GM18867 (cell line): Measurements from ENCODE around the gene FOXP1.

Experiments
- ATAC-seq: cut with Tn5 transposase; IDR thresholded peaks from one replicate; pipeline ENCODE4 v1.9.1; 2021; ENCODE audit warnings: mild to moderate bottlenecking, moderate library complexity; ENCODE audit not compliant: unreplicated experiment

Gene FOXP1

DNA sequence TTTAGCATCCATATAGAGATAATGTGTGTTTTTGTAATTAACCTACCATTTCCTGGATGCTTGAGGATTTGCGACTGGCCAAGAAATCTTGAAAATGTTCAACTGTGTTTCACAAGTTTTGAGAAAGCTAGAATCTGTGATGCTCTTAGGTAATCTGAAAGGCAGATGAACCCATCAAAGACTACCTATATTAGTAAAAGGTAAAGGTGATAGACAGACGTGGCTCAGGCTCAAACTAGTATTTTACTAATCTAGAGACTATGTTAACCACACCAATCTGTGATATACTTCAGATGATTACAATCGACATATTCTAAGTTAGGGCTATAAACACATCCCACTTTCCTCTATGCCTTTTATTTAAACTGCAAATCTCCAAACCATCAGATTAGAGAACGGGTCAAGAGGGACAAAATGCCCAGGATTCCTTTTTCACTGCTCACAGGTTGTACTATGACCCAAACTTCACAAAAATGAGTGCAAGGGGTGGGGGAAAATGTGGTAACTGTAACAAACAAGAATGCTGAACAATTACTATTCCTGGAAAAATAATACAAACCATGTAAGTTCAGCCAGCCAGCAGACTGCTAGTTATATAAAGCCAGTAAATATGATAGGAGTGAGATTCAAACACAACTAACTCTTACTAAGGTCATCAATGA, 295.1 kb downstream of the FOXP1 start:
- no peak for ATAC-seq

DNA sequence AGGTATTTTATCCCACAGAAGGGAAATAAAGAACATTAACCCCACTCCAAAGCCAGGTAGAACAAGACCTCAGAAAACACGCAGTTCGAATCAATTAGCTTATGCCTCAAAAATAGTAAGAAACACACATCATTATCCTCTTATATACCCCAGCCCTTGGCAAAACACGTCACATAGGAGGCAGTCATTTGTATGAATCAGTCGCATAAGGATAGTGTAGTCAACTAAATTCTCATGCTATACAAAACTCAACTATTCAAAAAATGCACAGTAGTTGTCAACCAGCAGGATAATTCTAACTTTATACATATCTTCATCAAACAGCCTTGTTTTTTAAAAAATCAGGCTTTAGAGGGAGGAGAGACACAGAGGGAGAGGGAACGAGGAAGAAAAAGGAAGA, 298.4 kb downstream of the FOXP1 start:
- ATAC-seq: no peak

DNA sequence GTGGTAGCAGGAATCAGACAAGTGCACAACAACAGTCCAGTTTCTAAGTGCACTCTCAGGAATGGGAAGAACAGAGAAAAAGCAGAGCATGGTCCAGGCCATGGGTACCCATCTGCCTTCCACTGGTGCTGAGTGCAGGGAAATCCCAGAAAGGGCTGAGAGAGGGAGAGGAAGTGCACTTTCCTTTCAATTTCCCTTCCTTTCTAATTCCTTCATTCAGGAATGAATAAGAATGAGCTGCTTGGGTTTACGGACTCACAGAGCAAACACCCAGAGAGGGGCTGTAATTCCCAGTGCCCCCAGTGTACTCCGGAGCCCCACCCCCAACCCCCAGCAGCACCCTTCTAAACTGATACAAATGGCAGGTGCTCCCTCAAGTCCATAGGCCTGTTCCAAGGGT, 300.6 kb downstream of the FOXP1 start:
- ATAC-seq: no peak

DNA sequence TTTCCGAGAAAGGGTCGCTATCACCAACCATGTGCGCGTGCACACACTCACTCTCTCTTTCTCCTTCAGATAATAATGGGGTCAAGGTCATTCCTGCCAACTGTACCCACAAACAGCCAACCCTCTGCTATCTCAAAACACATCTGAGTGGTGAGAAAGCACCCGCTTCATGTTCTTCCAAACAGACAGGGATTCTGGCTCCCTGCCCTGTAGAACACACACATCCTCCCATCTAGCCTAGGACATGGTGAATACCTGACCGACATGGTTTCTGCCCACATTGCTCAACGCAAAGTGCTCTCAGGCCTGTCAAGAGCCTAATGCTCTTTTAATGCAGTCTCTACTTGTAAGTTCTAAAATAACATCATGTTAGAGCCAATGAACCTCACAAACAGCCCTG, 302.2 kb downstream of the FOXP1 start:
- ATAC-seq: no peak

DNA sequence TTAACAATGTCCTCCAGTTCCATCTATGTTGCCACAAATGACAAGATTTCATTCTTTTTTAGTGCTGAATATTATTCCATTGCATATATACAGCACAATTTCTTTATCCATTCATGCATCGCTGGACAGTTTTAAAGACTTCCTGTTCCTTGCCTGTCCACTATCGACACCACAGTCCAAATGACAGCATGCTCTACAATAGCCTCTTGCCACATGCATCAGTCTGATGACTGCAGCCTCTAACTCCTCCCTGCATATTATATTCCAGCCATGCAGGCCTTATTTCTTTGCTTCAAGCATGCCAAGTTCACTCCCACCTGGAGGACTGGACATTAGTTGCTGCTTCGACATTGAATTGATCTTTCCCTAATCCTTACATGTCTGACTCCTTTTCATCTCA, 306.2 kb downstream of the FOXP1 start:
- ATAC-seq: no peak

DNA sequence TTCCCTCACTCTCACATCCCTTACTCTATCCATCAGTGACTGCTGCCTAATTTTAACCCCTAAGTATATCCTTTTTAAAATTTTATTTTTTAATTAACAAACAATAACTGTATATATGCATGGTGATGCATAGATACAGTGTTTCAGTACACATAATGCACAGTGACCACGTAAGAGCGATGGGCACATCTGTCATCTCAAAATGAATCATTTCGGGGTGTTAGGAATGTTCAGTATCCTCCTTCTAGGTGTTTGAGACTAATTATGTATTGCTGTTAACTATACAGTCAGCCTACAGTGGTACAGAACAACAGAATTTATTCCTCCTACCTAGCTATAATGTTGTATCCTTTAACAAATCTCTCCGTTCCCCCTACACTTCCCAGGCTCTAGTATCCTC, 307.0 kb downstream of the FOXP1 start:
- ATAC-seq: no peak

DNA sequence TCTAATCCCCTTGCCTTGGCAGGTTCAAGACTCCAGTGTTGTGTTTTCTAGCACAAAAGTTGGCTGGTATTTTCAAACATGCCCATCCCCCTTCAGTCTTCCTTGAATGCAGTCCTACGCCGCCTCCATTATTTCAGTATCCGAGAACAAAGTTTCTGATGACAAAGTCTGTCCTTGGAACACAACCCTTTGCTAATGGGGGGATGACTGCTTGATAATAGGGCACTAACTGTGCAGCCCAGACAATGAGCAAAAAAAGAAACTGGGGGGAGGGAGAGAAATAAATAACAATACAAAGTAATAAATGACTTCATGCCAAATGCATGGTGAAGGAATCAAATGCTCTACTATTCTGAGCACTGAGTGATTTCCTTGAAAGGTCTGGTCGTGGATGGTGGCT, 310.1 kb downstream of the FOXP1 start:
- no peak for ATAC-seq

DNA sequence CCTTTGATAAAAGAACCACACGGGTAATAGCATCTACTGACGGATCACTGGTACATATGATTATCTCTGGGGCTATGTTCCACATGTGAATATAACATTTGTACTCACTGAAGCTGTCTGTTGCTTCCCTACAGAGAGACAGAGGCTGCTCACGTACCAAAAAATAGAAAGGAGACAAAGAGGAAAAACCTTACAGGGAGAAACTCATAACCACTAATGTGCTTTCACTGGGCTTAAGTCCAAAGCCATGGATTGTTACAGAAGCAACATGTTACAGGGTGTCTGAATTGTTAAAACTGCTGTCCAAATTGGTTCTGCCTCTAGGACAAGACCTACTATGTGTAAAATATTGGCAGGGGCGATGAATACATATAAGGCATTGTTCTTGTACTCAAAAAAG, 311.9 kb downstream of the FOXP1 start:
- ATAC-seq: no peak

DNA sequence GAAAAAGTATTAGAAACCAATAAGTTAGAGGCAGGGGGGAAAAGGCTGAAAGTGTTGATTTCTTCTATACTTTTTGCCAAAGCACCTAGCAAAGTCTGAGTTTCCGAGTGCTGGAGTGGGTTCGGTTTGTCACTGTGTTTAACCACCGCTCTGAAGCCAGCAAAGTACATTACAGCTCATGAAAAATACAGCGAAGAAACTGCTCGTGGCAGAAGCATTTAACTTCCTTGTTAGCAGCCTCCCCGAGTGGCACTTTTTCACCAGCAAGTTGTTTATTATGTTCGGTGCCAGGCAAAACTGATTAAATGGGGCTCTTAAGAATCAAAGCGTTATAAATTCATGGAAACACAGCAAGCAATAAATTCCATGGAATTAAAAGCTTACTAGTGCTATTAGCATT, 313.6 kb downstream of the FOXP1 start:
- ATAC-seq: no peak

DNA sequence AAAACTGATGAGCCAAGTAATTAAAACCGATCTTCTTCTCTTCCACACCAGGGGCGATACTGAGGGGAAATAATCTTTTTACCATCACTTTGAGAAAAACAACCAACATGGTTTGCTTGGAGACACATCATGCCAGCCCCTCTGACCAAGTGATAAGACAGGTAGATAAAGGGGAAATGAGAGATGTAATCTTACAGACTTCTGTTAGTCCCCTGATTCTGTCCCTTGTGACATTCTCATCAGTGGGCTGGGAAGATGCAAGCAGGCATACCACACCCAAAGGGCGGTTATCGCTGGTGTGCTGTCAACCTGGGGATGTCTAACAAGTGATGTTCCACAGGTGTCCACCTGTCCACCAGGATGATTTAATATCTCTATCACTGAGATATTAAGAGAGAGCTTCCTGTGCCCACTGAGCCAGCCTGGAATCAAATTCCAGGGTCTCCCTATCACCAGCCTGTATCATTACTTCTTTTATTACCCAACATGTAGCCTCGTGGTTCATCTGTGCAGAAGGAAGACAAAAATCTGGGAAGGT, 315.0 kb downstream of the FOXP1 start:
- ATAC-seq: no peak

DNA sequence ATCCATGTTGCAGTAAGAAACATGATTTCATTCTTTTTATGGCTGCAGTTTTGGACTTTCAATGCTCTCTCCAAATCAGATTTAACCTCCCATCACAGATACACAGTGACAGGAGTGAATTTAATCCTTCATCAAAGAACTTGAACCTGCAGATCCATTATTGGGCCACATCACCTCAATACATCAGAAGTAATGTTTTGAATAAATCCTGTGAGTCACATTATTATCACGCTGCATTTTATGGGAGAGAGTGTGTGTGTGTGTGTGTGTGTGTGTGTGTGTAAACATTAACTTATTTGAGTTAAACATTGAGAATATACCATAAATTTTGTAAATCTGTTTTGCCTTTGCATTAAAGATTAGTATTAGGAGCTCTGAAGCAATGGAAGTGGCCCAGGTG, 316.7 kb downstream of the FOXP1 start:
- no peak for ATAC-seq

DNA sequence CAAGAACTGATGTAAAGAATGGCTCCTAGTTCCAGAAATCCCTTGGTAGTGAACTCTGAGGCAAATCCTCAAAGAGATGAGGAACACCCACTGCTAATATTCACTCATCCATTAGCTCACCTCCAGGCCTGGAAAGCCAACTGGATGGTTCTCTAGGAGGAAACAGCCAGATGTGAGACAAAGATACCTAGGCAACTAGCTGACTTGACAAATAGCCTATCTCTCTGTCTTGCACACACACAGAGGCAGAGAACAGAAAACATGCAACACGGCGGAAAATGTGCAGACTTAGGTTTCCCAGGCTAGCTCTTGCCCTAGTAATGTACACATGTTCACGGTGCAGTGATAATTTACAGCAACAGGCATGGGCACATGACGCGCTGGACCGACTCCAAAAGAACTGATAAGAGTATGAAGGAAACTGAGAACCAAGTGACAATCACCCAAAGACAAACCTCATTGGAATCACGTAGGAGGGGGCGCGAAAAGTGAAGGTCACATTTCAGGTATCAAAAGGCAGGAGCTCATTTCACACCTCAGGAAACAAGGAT, 318.1 kb downstream of the FOXP1 start:
- no peak for ATAC-seq

DNA sequence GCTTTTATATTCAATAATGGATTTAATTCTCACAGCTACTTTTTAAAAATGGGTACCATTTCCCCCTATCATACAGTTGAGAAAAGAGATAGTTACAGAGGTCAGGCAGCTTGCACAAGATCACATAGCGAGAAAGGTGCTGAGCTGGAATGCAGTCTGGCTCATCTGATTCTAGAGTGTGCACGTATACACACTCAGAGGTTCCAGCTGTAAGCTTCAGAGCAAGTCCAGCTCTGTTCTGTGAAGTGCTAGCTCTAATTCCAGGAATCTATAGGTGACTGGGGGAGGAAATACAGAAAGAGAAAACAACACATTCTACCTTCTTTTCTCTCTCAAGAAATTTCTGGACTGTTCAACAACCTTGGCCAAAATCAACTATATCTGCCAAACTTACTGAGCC, 318.7 kb downstream of the FOXP1 start:
- no peak for ATAC-seq

DNA sequence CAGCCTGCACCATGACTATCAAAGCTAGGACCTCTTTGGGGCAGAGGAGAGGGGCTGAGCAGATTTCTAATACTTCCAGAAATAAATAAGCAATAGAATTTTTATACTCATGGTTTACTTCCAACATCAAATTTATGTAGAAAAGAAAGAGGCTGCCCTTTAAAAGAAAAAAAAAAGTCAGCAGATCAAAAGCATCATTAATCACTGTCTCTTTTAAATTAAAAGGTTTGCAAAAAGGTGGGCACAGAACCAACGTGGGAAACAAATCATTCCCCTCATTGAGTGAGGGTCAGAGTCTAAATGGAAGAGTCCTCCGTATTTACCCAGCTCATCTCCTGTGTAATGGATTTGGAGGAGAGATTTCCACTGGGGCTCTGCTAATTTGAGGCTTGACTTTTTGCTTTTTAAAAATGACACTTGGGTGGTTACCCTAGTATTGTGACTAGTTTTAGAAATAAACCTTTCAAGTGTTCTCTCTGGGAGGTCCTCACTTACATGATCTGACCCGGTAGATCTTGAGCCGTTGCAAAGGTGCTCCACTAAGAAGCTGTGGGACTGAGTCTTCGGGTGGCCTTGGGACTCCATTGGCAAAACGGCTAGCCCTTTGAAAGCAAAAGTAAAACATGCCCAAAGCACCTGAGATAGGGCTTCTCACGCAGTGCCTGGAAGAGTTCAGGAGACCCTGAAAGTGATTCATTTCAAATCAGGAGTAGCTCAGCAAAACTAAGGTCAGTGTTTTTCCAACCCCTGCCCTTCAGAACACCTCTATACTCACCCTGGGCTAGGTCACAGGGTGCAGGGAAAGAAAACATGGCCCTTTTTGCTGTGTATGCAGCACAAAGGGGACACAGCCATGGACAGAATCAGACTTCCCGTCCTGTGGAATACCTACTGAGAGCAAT, 320.9 kb downstream of the FOXP1 start:
- no peak for ATAC-seq

DNA sequence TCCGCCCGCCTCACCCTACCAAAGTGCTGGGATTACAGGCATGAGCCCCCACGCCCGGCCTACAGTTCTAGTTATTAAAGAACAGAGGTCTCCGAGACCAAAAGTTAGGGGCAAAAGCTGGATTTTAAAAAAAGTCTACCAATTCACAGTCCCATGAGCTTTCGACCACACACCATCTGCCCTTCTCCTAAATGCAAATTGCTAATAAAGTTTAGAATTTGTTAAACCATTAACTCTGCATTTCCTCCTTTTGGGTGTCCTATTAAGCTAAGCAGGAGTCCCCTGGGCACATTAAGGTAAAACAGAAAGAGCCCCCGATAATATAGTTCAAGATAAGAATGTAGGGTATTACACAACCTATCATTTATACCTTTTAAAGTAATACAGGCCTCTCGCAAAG, 322.7 kb downstream of the FOXP1 start:
- no peak for ATAC-seq

DNA sequence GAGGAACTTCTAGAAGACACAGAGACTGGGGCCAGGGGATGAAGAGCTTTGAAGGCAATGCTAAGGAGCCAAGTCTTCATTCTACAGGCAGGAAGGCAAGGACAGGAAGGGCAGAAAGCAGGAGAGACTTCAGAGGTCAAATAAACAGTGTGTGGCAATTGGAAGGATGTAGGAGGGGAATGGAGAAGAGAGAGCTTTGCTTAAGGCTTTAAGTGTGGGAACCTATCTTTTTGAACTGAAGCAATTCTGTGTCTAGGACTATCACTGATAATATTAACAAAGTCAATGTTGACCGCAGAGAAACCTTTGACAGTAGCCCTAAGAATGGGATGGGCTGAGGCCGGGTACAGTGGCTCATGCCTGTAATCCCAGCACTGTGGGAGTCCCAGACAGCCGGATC, 325.0 kb downstream of the FOXP1 start:
- ATAC-seq: no peak

DNA sequence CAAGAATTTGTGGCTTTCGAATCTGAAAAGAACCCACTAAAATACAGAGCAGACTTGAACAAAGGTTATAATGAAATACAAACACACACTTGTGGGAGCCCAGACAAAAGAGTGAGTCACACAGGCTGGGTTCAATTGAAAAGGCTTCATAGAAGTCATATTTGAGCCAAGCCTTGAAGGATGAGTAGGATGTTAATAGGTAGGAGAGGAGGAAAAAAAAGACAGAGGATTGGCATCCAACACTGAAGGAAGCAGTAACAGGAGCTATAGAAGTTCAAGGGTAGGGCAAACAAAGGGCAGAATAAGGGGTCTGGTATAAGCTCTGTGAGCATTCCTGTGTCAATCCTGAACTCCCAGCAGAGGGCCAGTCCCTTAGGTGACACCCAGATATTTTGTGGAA, 325.4 kb downstream of the FOXP1 start:
- no peak for ATAC-seq

DNA sequence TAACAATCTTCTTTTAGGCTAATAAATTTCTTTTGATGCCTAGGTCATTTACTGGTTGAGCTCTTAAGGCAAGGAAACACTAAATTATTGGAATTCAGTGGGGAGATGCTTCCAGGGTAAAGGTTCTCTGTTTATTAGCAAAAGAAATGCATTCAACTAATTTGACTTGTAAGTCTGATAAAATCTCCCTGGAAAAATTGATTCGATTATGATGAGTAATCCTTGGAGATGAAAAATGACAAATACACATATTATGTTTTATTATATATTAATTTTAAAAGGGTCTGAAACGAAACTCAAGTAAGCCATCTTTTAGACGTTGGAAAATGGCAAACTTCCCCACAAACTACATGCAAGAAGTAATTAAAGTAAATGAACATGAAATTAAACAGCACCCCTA, 328.0 kb downstream of the FOXP1 start:
- no peak for ATAC-seq

DNA sequence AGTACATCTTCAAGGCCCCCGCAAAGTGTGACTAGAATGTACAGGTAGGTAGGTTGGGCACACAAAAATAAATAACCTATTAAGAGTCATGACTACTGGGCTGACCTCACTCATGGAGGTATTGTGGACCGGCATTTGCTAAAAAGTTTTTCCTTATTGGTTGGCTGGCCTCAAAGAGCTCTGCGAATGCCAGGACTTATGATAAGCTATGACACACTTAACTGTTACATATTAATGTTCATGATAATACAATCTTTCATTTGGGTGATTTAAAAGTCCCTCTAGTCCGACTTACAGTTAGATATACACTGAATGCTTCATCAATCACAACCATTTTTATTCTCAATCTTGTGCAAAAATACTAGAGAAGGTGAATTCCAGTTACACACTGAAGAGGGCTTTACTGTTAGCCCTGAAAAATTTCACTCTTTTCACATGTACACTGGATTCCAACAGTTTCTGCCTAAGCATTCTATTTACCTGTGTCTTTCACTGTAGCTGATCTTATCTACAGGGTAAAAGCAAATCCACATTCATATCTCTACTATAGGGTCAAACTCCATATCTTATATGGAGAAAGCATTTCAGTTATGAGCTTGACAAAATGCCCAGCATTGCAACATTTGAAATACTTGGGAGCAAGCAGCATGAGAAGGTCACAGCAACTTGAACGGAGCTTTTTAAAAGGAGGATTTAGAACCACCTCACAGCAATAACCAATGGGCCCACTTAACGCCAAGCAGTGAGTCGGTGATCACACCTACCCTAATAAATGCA, 329.1 kb downstream of the FOXP1 start:
- ATAC-seq: no peak

DNA sequence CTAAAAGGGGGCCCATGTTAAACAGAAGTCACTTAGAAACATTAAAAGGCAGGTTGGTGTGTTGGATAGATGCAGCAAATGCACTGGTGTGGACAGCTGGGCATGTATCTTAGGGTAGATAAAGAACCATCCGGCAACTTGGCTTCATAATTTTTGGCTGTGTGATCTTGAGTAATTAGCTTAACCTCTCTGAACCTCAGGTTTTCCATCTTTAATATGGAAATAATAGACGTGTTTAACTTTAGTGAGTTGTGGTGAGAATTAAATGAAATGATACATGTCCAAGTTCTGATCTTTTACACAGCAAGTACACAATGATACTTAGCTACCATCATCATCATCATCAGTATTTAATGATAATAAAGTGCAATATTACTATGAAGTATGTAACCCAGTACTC, 330.4 kb downstream of the FOXP1 start:
- no peak for ATAC-seq

DNA sequence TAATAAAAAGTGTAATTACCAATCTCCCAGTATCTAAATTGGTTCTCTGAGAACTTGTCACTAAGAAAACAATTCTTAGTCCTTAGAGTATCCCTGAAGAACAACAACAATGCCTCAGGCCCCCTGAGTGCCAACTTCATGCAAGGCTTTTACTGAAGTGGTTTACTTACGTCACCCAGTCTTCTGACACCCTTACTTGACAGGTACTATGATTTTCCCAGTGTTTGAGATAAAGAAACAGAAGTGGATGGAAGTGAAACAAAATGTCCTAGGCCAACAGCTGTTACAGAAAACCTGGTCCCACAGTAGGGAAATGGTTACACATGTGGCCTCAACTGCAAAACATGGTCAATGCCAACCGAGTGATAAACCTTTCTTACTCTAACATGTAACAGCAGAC, 331.1 kb downstream of the FOXP1 start:
- no peak for ATAC-seq
